ENCODE data around the gene RSPH10B2. TPM values are rescaled to one million over a fixed set of nuclear protein-coding genes. Genes with fewer than 3 reads are reported as not detected.
"Not testable (repeated sequence)": the region's sequence is repeated elsewhere in the genome, so short reads cannot be mapped to it uniquely, and the experiment has no call there.

The RSPH10B2 gene
- total and polyA plus RNA-seq, 7 donors = 0.13 to 0.79 (median 0.36) TPM; not detected in 1

DNA sequence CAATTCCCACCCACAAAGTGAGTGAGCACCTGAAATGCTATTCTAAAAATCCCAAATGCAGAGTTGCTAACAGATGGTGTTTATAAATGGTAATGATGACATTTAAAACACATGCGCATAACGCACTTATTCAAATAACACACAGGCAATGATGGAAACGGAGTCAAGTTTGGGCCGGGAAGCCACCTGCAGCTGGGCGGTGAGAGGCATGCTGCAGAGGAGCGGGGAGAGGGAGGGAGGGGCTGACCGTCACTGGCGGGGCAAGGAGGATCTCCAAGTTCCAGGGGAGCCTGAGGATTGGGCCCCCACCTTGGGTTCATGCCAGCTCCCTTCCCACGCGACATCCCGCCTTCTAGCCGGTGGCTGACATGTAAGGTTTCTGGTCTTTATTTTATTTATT, 7.3 kb downstream of the RSPH10B2 start:
- 26% methylated on average over 4 of the region's 12 CpGs; no CpG with 5 or more reads in 2 of the 3 donors for WGBS, 3 donors
- ATAC-seq; intact Hi-C loops (cut with DNase I); H3K9me3 ChIP-seq; H3K4me1 ChIP-seq; H3K27me3 ChIP-seq (ENCODE audit: insufficient read depth in 3 of 3, low read length in 2 of 3); DNase-seq; H3K27ac ChIP-seq; H3K4me3 ChIP-seq; H3K36me3 ChIP-seq (ENCODE audit: insufficient read depth in 1 of 2, low read depth in 1 of 2): not testable (repeated sequence)

DNA sequence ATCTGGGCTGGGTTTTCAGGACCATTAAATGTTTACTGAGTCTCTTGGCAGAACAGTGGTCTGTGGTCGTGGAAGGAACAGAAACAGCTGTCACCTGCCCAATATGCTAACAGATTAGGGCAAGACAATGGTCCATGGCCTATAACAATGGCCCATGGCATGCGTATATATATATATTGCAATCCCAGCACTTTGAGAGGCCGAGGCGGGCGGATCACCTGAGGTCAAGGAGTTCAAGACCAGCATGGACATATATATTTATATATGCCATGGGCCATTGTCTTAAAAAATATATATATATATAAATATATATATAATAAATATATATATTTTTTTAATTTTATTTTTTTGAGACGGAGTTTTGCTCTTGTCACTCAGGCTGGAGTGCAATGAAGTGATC, 27.7 kb downstream of the RSPH10B2 start:
- WGBS, 3 donors = 83 to 87% (median 85%) methylated on average over 6 of the region's 6 CpGs
- H3K4me1 ChIP-seq; H3K36me3 ChIP-seq (ENCODE audit: insufficient read depth in 1 of 2, low read depth in 1 of 2); H3K27ac ChIP-seq; H3K4me3 ChIP-seq; DNase-seq; intact Hi-C loops (cut with DNase I); H3K9me3 ChIP-seq; H3K27me3 ChIP-seq (ENCODE audit: insufficient read depth in 3 of 3, low read length in 2 of 3); ATAC-seq: not testable (repeated sequence)

DNA sequence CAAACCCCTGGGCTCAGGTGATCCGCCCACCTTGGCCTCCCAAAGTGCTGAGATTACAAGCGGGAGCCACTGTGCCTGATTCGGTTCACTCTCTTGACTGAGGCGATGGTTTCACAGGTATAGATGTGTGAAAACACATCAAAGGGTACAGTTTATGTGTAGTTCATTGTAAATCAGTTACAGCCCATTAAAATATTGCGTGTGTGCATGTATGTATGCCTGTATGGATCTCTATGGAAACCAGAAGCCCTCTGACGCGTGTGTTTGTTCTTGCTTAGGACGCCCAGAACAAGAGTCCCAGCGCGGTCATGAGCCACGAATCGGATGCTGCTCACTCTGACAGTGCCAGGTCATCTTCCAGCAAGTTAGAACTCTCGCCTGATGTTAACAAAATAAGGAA, 35.5 kb downstream of the RSPH10B2 start:
- ATAC-seq; DNase-seq; intact Hi-C loops (cut with DNase I); H3K4me3 ChIP-seq; H3K27ac ChIP-seq; H3K27me3 ChIP-seq (ENCODE audit: insufficient read depth in 3 of 3, low read length in 2 of 3); H3K36me3 ChIP-seq (ENCODE audit: insufficient read depth in 1 of 2, low read depth in 1 of 2); H3K4me1 ChIP-seq; H3K9me3 ChIP-seq: not testable (repeated sequence)
- no CpG with 5 or more reads among the region's 13 CpGs for WGBS, 3 donors

DNA sequence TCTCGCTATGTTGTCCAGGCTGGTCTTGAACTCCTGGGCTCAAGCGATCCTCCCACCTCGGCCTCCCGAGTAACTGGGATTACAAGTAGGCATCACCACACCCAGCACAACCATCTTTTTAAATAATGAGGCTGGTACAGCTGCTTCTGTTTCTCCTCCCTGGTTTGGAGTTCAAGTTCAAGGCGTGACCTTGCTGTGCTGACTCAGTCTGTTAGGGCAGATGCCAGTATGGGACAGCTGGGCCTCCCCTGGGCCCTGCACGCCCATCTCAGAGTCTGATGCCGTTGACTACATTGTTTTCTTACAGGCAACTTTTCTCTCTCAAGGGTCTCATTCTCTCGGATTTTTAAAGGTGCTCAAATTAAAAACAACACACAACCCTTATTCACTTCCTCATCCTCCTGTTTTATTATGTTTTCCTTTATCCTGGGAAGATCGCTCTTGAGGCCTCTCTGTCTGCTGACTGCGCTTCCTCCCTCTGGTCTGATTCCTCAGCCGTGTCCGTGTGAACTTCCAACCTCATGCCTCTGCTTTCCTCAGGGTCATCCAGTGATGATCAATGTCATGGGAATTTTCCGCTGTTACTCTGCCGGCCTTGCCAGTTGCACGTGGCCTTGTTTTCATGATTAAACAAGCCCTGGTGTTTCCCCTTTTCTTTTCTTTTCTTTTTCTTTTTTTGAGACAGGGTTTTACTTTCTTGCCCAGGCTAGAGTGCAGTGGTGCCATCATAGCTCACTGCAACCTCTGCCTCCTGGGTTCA, 38.4 kb downstream of the RSPH10B2 start:
- H3K4me1 ChIP-seq; H3K27ac ChIP-seq; H3K36me3 ChIP-seq (ENCODE audit: insufficient read depth in 1 of 2, low read depth in 1 of 2); H3K4me3 ChIP-seq; H3K9me3 ChIP-seq; DNase-seq; H3K27me3 ChIP-seq (ENCODE audit: insufficient read depth in 3 of 3, low read length in 2 of 3); intact Hi-C loops (cut with DNase I): not testable (repeated sequence)
- ATAC-seq = peak in 3 of 4 donors; percentile 49 to 69 (median 68)
- 42 to 48% (median 43%) methylated on average over 6 to 8 of the region's 15 CpGs for WGBS, 3 donors

DNA sequence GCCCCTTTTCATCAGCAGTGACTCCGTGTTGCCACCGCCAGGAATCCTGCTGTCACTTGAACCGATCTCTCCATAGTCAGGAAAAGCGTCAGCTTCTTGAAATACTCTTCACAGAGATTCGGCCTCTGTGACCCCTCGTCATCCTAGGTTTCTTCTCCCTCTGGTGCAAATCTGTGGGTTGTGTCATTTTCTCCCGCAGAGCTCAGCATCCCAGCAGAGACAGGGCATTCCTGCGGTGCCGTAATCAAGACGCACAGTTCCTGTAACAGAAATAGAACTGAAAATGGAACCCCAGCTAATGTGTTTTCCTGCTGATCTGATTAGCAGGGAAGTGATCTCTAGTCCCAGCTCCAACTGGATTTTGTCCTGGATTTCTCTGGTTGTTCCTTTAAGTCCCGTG, 40.4 kb downstream of the RSPH10B2 start:
- H3K4me1 ChIP-seq; H3K9me3 ChIP-seq; H3K27ac ChIP-seq; H3K27me3 ChIP-seq (ENCODE audit: insufficient read depth in 3 of 3, low read length in 2 of 3); DNase-seq; H3K4me3 ChIP-seq; intact Hi-C loops (cut with DNase I); H3K36me3 ChIP-seq (ENCODE audit: insufficient read depth in 1 of 2, low read depth in 1 of 2): not testable (repeated sequence)
- 83 to 100% (median 87%) methylated on average over 2 of the region's 11 CpGs for WGBS, 3 donors
- peak in 1 of 4 donors; percentile 11 for ATAC-seq

DNA sequence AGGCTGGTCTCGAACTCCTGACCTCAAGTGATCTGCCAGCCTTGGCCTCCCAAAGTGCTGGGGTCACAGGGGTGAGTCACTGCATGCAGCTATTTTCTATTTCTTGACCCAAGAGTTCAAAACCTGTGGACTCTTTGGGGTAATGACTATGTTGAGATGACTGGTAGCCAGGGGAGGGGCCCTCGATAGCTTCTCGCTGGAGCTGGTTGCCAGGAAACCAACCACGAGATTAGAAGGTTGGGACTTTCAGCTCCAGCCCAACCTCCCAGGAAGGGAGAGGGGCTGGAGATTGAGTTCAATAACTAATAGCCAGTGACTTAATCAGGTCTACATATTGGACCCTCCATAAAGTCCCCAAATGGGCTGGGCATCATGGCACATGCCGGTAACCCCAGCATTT, 43.3 kb downstream of the RSPH10B2 start:
- ATAC-seq; H3K27ac ChIP-seq; H3K4me1 ChIP-seq; H3K9me3 ChIP-seq; DNase-seq; intact Hi-C loops (cut with DNase I); H3K36me3 ChIP-seq (ENCODE audit: insufficient read depth in 1 of 2, low read depth in 1 of 2); H3K27me3 ChIP-seq (ENCODE audit: insufficient read depth in 3 of 3, low read length in 2 of 3); H3K4me3 ChIP-seq: not testable (repeated sequence)
- 85 to 89% (median 85%) methylated on average over 5 of the region's 5 CpGs for WGBS, 3 donors

DNA sequence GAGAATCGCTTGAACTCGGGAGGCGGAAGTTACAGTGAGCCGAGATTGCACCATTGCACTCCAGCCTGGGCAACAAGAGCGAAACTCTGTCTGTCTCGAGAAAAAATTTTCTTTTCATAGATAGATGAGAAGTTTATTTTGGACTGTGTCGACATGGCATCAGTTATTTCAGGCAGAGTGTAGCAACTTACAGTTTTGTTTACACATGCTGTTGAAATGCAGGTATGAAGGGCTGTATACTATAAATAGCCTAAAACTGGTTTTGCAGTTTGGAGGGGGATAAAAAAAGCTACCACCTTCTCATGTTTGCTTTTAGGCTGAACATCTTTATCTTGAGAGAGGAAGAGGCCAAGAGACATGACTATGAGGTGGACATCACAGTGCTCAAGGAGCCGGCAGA, 44.1 kb downstream of the RSPH10B2 start:
- WGBS, 3 donors = 89% methylated on average over 1 of the region's 8 CpGs; no CpG with 5 or more reads in 2 of the 3 donors
- H3K4me3 ChIP-seq; H3K27me3 ChIP-seq (ENCODE audit: insufficient read depth in 3 of 3, low read length in 2 of 3); intact Hi-C loops (cut with DNase I); H3K9me3 ChIP-seq; H3K36me3 ChIP-seq (ENCODE audit: insufficient read depth in 1 of 2, low read depth in 1 of 2); H3K27ac ChIP-seq; H3K4me1 ChIP-seq; DNase-seq: not testable (repeated sequence)
- ATAC-seq = peak; percentile 47 to 86 (median 72)

DNA sequence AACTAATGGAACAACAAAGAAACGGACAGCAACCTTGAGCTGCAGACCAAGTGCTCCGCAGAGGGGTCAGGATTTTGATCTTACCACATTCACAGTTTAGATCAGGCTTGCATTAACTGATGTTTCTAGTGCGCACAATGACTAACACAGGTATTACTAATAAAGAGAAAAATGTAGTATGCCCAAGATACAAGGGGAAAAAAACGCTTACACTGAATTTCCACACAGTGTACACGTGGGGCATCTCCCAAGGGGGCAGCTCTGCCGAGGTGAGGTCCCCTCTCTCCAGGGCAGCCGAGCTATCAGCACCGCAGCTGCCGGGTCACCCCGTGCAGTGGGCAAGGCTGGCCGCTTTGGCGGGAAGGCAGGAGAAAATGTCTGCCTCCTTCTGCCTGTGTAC, 46.0 kb downstream of the RSPH10B2 start:
- ATAC-seq; H3K4me1 ChIP-seq; DNase-seq; H3K4me3 ChIP-seq; intact Hi-C loops (cut with DNase I); H3K27ac ChIP-seq; H3K36me3 ChIP-seq (ENCODE audit: insufficient read depth in 1 of 2, low read depth in 1 of 2); H3K27me3 ChIP-seq (ENCODE audit: insufficient read depth in 3 of 3, low read length in 2 of 3); H3K9me3 ChIP-seq: not testable (repeated sequence)
- 72% methylated on average over 2 of the region's 12 CpGs; no CpG with 5 or more reads in 2 of the 3 donors for WGBS, 3 donors

DNA sequence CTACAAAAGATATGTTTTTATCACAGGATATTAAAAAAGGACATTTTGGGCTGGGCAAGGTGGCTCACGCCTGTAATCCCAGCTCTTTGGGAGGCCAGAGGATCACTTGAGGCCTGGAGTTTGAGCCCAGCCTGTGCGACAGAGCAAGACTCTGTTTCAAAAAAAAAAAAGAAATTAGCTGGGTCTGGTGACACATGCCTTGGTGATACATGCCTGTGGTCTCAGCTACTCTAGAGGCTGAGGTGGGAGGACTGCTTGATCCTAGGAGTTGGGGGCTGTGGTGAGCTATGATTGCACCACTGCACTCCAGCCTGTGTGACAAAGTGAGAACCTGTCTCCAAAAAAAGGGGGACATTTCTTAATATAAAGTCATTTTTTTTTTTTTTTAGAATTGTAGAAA, 46.4 kb downstream of the RSPH10B2 start:
- intact Hi-C loops (cut with DNase I); ATAC-seq; DNase-seq; H3K9me3 ChIP-seq; H3K4me1 ChIP-seq; H3K27me3 ChIP-seq (ENCODE audit: insufficient read depth in 3 of 3, low read length in 2 of 3); H3K4me3 ChIP-seq; H3K27ac ChIP-seq; H3K36me3 ChIP-seq (ENCODE audit: insufficient read depth in 1 of 2, low read depth in 1 of 2): not testable (repeated sequence)
- 89 to 100% methylated on average over 1 of the region's 2 CpGs; no CpG with 5 or more reads in 1 of the 3 donors for WGBS, 3 donors

DNA sequence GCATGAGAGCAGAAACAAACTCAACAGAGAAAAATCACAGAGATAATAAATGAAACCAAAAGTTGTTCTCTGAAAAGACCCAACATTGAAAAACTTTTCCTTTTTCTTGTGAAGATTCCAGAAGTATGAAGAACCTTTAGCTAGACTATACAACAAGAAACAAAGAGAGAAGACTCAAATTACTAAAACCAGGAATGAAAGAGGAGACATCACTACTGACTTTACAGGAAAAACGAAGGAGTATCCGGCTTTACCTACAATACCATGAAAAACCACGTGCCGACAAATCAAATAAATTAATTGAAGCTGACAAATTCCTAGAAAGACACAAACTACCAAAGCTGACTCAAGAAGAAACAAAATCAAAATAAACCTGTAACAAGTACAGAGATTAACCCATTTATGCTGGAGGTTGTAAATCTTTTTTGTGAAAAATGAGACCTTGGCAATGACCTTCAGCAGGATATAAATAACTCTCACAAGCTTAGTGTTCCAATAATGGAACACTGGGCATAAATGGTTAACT, 53.6 kb downstream of the RSPH10B2 start:
- WGBS, 3 donors = 57 to 80% methylated on average over 1 to 2 of the region's 4 CpGs; no CpG with 5 or more reads in 1 of the 3 donors

DNA sequence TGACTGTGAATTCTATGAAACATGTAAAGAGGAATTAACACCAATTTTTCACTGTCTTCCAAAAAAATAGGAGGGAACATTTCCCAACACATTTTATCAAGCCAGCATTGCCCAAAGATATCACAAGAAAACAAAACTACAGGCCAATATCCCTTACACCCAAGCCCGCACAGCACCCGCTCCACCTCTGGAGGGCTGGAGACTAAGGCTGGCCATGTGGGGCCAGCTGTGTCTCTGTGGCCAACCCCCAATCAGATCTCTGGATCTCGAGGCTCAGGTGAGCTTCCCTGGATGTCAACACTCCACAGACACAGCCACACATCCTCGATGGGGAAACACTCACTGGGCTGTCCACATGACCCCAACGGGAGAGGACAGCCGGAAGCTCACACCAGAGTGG, 54.1 kb downstream of the RSPH10B2 start:
- H3K27ac ChIP-seq; DNase-seq; H3K4me1 ChIP-seq; H3K9me3 ChIP-seq; intact Hi-C loops (cut with DNase I); H3K27me3 ChIP-seq (ENCODE audit: insufficient read depth in 3 of 3, low read length in 2 of 3); H3K4me3 ChIP-seq; ATAC-seq: not testable (repeated sequence)
- WGBS, 3 donors = 64 to 83% (median 82%) methylated on average over 3 to 4 of the region's 6 CpGs
- H3K36me3 ChIP-seq (ENCODE audit: insufficient read depth in 1 of 2, low read depth in 1 of 2) = peaks cover 0 to 28% of the 10 kb centered on the region in 2 donors

More for the DNA sequence above, 53.6 kb downstream of the RSPH10B2 start:
- H3K4me1 ChIP-seq; H3K9me3 ChIP-seq; H3K27ac ChIP-seq; DNase-seq; H3K27me3 ChIP-seq (ENCODE audit: insufficient read depth in 3 of 3, low read length in 2 of 3); H3K4me3 ChIP-seq; intact Hi-C loops (cut with DNase I); ATAC-seq: not testable (repeated sequence)
- H3K36me3 ChIP-seq (ENCODE audit: insufficient read depth in 1 of 2, low read depth in 1 of 2) = peaks cover 0 to 25% of the 10 kb centered on the region in 2 donors

All from psoas muscle (tissue), 8 donors.